HG03060 (cell line): ENCODE data around the gene CECR2.
"Not testable (repeated sequence)": the region's sequence is repeated elsewhere in the genome, so short reads cannot be mapped to it uniquely, and the experiment has no call there.

Source experiments
- ATAC-seq: cut with Tn5 transposase; IDR thresholded peaks from one replicate; pipeline ENCODE4 v1.9.1; 2021; ENCODE audit warnings: low read depth, moderate number of reproducible peaks; ENCODE audit not compliant: unreplicated experiment

Gene CECR2

DNA sequence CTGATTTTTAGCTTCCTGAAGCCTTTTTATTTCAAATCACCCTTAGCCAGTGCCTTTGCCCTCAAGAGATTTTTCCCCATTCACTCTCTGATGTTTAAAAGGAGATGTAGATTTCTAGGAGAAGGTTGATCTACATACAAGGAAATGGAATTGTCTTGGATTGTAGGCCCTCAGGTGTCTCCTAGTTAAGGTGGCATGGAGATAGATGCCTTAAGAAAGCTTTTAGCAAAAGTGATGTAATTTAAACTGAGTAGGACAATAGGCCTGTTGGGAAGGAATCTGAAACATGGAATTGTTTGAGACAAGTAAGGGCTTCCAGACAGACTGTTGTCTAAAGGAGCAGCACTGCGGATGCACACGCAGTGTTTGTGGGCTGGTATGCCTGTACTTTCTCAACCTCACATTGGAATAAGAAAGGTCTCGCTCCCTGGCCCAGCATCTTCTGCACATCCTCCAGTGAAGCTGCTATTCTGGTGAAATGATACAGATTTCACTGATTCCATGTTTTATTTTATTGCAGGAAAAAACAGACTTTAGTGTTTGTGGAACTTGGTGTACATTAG, 124.2 kb downstream of the CECR2 start:
- no peak for ATAC-seq

DNA sequence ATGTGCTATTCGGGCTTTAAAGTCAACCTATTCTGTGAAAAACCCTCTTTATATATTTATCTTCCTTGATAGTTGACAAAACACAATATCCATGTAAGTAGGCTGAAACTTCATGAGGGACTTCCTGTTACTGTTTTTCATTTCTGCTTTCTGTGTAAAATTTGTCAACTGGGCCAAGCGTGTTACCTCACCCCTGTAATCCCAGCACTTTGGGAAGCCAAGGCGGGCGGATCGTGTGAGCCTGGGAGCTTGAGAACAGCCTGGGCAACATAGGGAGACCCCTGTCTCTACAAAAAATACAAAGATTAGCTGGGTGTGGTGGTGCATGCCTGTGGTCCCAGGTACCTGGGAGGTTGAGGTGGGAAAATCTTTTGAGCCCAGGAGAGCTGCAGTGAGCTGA, 127.6 kb downstream of the CECR2 start:
- ATAC-seq = no peak

DNA sequence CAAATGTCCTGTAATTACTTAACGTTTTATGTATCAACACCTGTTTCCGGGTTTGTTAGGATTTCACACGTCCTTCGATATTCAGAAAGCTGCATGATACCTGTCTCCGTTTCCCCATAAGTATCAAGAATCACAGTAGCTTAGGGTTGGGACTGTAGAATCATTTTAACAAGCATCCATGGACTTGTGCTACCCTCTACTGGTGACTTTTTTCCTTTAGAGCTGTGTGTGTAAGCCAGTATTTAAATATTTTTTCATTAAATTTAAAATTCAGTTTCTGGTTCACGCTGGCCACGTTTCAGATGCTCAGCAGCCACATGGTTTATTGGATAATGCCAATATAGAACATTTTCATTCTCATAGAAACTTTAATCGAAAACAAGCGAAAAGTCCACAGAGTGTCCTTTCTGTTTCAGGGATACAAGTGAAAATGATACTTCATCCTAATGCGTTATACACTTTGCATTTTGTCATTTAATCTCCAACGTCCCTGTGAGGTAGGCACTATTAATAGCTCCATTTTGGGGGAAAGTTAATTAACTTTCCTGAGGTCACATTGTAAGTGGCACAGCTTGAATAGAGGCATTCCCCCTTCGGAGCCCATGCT, 132.5 kb downstream of the CECR2 start:
- no peak for ATAC-seq

- ATAC-seq = no peak
Measured at GRCh38 chr22:17508110-17508509, 138.8 kb downstream of the CECR2 start.

DNA sequence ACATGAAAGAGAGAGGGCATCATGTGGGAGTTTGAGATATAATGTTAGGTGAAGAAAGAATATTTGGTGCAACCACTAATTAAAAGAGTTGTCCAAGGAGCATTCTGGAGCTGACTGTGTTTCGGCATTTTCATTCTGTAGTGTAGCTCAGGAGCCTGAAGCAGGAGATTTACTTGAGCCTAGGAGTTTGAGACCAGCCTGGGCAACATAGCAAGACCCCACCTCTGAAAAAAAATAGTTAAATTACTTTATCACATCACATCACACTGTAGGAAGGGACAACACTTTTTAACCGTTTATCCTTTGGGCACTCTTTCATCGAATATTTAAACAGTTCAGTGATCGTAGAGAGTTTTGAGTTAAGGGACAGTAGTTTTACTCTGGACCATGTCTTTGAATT, 143.7 kb downstream of the CECR2 start:
- no peak for ATAC-seq

GRCh38 chr22:17513612-17514011, 144.4 kb downstream of the CECR2 start:
- ATAC-seq = no peak

DNA sequence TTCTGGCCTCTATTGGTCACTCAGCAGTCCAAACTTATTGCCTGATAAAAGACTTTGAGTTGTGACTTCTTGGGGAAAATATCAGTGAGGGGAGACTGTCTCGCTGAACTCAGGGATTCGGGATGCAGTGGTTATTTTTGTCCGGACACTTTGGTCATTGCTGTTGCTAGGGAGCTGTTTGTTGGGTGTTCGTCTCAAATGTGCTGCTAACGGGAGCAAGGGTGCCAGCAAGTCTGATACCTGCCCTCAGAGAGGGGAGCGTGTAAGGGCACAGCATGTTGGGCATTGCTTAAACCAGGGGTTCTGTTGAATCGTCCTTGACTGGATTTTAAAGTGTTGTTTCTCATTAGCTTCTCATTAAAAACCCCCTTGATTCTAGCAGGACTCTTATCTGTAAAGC, 144.8 kb downstream of the CECR2 start:
- ATAC-seq = no peak

DNA sequence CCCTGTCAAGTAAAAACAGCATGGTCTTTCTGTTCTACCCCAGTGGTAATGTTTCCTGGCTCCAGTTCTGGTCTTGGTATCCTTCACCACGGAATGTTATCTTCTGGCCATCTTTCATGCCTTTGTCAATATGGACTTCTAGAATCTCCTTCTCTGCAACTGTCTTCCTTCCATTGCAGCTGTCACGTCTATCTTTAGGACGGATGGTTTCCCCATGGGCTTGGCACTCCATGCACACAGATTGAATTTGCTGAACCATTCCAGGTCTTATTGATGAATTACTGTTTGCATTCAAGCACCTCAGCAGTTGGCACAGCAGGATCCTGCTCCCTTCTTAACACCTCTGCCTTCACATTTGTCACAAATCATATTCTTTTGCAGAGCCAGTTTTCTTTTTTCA, 149.1 kb downstream of the CECR2 start:
- ATAC-seq = no peak

DNA sequence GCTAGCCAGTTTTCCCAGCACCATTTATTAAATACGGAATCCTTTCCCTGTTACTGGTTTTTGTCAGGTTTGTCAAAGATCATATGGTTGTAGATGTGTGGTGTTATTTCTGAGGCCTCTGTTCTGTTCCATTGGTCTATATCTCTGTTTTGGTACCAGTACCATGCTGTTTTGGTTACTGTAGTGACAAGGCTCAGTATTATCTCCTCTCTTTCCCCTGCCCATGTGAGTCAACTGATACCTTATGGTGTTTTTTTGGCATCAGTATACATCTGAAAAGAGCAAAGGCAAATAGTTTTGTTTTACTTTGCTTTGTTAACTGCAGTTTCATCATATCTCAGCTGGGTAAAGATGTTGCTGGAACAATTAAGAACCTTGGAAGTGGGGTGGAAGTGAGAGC, 152.7 kb downstream of the CECR2 start:
- not testable (repeated sequence) for ATAC-seq

- ATAC-seq = no peak
Measured at GRCh38 chr22:17523925-17524324, 154.7 kb downstream of the CECR2 start.

DNA sequence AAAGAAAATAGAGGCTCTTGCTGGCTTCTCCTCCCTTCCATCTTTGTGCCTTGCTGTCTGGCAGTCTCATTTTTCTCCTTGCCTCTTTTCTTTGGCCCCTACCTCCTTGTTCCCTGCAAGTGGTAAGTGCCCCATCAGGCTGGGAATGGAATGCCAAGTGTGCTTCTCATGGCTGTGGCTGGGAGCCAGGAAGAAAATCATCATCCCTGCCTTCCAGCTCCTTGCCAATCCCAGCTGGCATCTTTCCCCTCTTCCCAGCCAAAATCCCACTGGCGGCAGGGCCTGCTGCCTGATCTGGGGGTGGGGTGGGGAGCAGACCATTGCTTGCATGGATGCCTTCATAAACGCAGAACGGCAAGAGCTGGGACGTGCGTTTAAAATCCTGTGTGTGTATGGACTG, 167.0 kb downstream of the CECR2 start:
- ATAC-seq = no peak

DNA sequence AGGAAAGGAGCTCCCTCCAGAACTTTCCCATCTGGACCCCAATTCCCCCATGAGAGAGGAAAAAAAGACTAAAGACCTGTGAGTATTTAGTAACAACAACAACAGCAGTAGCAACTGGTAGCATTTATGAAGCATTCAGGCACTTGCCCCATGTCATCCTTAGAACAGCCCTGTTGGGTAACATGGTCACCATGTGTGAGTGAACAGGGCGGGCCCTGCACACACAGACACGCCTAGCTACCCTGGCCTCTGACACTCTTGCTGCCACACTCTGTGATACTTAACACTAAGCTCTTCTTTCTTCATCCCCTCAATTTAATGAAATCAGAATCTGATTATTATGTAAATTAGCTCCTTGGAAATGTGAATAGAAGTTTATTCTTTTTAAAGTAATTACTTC, 167.9 kb downstream of the CECR2 start:
- ATAC-seq = no peak

- ATAC-seq = no peak
Measured at GRCh38 chr22:17540481-17540880, 171.2 kb downstream of the CECR2 start.

DNA sequence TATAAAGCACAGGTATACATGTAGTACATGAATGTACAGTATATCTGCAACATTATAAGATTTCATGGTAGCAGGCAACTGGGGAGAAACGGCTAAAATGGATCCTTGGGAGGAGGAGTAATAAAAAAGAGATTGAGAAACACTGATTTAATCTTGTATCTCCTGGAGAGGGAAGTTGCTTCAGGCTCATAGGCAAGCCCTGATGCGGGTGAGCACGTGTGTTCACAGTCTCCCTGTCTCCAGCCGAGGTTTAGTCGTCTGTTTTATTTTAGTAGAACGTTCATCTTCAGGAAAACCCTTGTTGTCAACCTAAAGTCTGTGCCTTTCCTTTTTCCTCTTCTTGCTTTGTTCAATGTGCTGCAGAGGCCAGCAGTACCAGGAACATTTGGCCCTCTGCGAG, 172.2 kb downstream of the CECR2 start:
- no peak for ATAC-seq

GRCh38 chr22:17542452-17542851, 173.2 kb downstream of the CECR2 start:
- no peak for ATAC-seq

DNA sequence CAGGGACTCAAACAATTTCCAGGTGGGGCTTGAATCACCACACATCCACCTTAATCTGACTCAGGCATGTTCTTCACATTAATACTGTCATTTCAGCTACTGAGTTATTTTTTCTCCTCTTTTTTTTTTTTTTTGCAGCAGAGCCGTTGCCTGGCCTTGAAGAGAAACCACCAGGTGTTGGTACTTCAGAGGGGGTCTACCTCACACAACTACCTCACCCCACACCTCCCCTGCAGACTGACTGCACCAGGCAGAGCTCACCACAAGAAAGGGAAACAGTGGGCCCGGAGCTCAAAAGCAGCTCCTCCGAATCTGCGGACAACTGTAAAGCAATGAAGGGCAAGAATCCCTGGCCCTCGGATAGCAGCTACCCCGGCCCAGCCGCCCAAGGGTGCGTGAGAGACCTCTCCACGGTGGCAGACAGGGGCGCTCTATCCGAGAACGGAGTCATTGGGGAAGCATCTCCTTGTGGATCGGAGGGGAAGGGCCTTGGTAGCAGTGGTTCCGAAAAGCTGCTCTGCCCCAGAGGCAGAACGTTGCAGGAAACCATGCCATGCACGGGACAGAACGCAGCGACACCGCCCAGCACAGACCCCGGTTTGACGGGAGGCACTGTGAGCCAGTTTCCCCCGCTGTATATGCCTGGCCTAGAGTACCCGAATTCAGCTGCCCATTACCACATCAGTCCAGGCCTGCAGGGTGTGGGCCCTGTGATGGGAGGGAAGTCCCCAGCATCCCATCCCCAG, 178.9 kb downstream of the CECR2 start:
- no peak for ATAC-seq

DNA sequence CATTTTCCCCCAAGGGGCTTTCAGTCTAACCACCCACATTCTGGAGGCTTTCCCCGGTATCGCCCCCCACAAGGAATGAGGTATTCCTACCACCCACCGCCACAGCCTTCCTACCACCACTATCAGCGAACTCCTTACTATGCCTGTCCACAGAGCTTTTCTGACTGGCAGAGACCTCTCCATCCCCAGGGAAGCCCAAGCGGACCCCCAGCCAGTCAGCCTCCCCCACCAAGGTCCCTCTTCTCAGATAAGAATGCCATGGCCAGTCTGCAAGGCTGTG, 179.4 kb downstream of the CECR2 start:
- no peak for ATAC-seq

DNA sequence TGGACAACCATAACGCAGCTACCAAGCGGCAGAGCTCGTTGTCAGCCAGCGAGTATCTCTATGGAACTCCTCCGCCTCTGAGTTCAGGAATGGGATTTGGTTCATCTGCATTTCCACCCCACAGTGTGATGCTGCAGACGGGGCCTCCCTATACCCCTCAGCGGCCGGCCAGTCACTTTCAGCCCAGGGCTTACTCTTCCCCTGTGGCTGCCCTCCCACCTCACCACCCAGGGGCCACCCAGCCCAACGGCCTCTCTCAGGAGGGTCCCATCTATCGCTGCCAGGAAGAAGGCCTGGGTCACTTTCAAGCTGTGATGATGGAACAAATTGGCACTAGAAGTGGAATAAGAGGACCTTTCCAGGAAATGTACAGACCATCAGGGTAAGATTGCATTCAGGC, 179.9 kb downstream of the CECR2 start:
- ATAC-seq = no peak

DNA sequence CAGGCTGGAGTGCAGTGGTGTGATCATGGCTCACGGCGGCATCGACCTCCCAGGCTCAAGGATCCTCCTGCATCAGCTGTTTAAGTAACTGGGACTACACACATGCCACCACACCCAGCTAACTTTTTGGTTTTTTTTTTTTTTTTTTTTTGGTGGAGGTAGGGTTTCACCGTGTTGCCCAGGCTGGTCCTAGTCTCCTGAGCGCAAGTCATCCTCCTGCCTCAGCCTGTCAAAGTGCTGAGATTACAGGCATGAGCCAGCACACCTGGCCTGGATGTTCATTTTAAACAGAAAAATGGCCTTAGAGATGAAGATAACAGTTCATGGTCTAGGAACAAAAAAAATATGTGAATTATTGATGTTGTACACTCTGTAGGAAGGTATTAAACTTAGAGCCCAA, 180.4 kb downstream of the CECR2 start:
- no peak for ATAC-seq

DNA sequence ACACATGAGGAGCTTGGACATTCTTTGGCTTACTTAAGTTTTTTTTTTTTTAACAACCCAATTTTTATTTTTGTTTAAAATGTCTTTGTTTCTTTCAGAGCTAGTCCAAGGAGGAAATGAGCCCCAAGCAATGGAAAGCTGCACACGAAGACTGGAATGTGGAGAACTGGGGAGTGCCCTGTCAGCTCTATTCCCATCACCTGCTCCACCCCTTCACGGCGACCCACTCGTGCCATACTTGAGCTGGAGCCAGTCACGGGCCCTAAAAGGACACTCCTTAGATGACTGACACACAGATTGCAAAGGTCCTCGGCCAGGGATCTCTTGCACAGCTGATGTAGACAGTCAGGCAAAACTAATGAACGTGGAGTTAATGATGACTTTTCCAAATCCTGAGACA, 183.5 kb downstream of the CECR2 start:
- ATAC-seq = no peak

DNA sequence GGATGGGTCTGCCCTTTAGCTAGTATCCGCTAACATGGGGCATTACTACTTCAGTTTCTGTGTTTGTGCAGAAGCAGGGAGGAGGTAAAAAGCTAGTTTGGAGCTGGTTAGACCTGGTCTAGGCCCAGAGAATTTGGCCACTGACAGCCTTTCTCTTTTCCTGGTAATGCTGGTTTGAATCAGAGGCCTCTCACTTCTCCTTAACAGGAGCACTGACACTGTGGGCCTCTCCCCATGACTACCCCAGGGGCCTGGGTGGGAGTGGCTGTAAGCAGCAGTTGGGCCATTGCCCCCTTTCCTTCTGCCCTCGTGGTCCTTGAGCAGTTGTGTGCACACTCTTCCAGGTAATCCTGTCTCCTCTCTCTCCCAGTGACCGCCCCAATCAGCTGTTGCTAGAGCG, 185.6 kb downstream of the CECR2 start:
- ATAC-seq = no peak

DNA sequence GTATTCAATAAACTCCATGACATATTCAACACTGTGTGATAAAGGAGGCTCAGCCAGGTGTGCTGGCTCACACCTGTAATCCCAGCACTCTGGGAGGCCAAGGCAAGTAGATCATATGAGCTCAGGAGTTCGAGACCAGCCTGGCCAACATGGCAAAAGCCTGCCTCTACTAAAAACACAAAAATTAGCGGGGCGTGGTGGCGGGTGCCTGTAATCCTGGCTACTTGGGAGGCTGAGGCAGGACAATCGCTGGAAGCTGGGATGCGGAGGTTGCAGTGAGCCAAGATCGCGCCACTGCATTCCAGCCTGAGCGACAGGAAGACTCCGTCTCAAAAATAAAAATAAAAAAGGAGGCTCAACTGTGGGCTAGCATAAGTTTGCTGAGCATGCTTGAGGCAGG, 189.9 kb downstream of the CECR2 start:
- no peak for ATAC-seq
